GM12891 (cell line): Measurements from ENCODE around the gene HSD17B2.

ENCODE experiments used
- POLR2A ChIP-seq: IDR thresholded peaks from 2 replicates; pipeline ENCODE4 v1.6.1; 2011; ENCODE audit warnings: low read depth, low read length, control low read depth
- TAF1 ChIP-seq: IDR thresholded peaks from 2 replicates; pipeline ENCODE4 v1.6.1; 2011; ENCODE audit warnings: low read depth, low read length, control low read depth

GRCh38 chr16:82056550-82056896, 21.5 kb downstream of the HSD17B2 start:
- no peak for TF ChIP-seq POLR2A
- no peak for TF ChIP-seq TAF1
